ENCODE data around the gene FBXL15. TPM values are rescaled to one million over a fixed set of nuclear protein-coding genes. Genes with fewer than 3 reads are reported as not detected.

The FBXL15 gene
- total and polyA plus RNA-seq, 2 of the 13 experiments (the other 11 are each of a cell fraction or from before 2014, with no cell fraction given) = 4.3 to 8.3 TPM

DNA sequence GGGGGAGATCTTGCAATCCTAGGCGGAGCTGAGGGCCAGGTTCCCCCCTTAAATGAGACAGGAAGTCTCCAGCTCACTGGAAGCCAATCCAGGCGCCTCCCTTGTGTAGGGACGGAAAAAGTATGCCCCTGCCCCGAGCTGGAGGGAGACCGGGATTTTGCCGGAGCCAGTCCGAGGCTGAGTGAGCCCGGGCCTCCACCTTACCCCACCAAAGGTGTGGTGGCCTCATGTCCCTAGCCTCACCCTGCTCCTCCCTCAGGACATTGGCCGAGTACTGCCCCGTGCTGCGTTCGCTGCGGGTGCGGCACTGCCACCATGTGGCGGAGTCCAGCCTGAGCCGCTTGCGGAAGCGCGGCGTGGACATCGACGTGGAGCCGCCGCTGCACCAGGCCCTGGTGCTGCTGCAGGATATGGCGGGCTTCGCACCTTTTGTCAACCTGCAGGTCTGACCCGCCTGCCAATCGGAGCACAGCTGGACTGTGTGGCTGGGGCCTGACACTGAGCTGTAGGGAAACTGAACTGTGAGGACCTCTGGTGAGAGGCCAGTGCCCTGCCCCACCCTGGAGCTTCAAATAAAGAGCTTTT, 2.0 kb downstream of the FBXL15 start (continued):
- TF ChIP-seq, protein P1, sequence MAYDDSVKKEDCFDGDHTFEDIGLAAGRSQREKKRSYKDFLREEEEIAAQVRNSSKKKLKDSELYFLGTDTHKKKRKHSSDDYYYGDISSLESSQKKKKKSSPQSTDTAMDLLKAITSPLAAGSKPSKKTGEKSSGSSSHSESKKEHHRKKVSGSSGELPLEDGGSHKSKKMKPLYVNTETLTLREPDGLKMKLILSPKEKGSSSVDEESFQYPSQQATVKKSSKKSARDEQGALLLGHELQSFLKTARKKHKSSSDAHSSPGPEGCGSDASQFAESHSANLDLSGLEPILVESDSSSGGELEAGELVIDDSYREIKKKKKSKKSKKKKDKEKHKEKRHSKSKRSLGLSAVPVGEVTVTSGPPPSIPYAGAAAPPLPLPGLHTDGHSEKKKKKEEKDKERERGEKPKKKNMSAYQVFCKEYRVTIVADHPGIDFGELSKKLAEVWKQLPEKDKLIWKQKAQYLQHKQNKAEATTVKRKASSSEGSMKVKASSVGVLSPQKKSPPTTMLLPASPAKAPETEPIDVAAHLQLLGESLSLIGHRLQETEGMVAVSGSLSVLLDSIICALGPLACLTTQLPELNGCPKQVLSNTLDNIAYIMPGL (CRISPR knock-in tag; IDR thresholded peaks at IDR 0.05; ENCODE audit: borderline replicate concordance in 1 of 2, low read depth in 1 of 2) = peak; percentile 97
- TF ChIP-seq XBP1 (CRISPR knock-in tag; IDR thresholded peaks at IDR 0.05) = 0 out of 2 replicates have a peak, but pooled peaks have one; percentile 36
- TF ChIP-seq ZFP90 (CRISPR knock-in tag; IDR thresholded peaks at IDR 0.05; ENCODE audit: borderline replicate concordance) = peak; percentile 79
- TF ChIP-seq ISL2 (CRISPR knock-in tag; IDR thresholded peaks at IDR 0.05) = peak; percentile 65
- no peak for TF ChIP-seq ZNF44 (CRISPR knock-in tag; IDR thresholded peaks at IDR 0.05)
- TF ChIP-seq, protein P2, sequence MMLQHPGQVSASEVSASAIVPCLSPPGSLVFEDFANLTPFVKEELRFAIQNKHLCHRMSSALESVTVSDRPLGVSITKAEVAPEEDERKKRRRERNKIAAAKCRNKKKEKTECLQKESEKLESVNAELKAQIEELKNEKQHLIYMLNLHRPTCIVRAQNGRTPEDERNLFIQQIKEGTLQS (CRISPR knock-in tag; IDR thresholded peaks at IDR 0.05) = peak; percentile 56
- TF ChIP-seq, protein P3, sequence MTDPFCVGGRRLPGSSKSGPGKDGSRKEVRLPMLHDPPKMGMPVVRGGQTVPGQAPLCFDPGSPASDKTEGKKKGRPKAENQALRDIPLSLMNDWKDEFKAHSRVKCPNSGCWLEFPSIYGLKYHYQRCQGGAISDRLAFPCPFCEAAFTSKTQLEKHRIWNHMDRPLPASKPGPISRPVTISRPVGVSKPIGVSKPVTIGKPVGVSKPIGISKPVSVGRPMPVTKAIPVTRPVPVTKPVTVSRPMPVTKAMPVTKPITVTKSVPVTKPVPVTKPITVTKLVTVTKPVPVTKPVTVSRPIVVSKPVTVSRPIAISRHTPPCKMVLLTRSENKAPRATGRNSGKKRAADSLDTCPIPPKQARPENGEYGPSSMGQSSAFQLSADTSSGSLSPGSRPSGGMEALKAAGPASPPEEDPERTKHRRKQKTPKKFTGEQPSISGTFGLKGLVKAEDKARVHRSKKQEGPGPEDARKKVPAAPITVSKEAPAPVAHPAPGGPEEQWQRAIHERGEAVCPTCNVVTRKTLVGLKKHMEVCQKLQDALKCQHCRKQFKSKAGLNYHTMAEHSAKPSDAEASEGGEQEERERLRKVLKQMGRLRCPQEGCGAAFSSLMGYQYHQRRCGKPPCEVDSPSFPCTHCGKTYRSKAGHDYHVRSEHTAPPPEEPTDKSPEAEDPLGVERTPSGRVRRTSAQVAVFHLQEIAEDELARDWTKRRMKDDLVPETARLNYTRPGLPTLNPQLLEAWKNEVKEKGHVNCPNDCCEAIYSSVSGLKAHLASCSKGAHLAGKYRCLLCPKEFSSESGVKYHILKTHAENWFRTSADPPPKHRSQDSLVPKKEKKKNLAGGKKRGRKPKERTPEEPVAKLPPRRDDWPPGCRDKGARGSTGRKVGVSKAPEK (CRISPR knock-in tag; IDR thresholded peaks at IDR 0.05; ENCODE audit: borderline replicate concordance) = peak; percentile 60; the same call in 1 of the 2 replicates
- 0 out of 2 replicates have a peak, but pooled peaks have one; percentile 55 for TF ChIP-seq ZC3H4 (CRISPR knock-in tag; IDR thresholded peaks at IDR 0.05; ENCODE audit: borderline replicate concordance)
- TF ChIP-seq HMGA1 (CRISPR knock-in tag; conservative IDR thresholded peaks at IDR 0.05) = no peak
- no peak for TF ChIP-seq ZNF891 (CRISPR knock-in tag; IDR thresholded peaks at IDR 0.05)
- TF ChIP-seq ZNF709 (CRISPR knock-in tag; IDR thresholded peaks at IDR 0.05) = no peak
- TF ChIP-seq, protein P4, sequence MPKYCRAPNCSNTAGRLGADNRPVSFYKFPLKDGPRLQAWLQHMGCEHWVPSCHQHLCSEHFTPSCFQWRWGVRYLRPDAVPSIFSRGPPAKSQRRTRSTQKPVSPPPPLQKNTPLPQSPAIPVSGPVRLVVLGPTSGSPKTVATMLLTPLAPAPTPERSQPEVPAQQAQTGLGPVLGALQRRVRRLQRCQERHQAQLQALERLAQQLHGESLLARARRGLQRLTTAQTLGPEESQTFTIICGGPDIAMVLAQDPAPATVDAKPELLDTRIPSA (CRISPR knock-in tag; IDR thresholded peaks at IDR 0.05; ENCODE audit: borderline replicate concordance) = 0 out of 2 replicates have a peak, but pooled peaks have one; percentile 57
- TF ChIP-seq, protein P5, sequence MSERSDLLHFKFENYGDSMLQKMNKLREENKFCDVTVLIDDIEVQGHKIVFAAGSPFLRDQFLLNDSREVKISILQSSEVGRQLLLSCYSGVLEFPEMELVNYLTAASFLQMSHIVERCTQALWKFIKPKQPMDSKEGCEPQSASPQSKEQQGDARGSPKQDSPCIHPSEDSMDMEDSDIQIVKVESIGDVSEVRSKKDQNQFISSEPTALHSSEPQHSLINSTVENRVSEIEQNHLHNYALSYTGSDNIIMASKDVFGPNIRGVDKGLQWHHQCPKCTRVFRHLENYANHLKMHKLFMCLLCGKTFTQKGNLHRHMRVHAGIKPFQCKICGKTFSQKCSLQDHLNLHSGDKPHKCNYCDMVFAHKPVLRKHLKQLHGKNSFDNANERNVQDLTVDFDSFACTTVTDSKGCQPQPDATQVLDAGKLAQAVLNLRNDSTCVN (CRISPR knock-in tag; IDR thresholded peaks at IDR 0.05; ENCODE audit: borderline replicate concordance) = peak; percentile 86
- peak; percentile 91; the same call in 1 of the 2 replicates for TF ChIP-seq ZNF788 (CRISPR knock-in tag; IDR thresholded peaks at IDR 0.05; ENCODE audit: borderline replicate concordance)
- peak; percentile 82; the same call in 1 of the 2 replicates for TF ChIP-seq ZNF451 (CRISPR knock-in tag; IDR thresholded peaks at IDR 0.05)
- TF ChIP-seq ZBTB8A (CRISPR knock-in tag; IDR thresholded peaks at IDR 0.05; ENCODE audit: borderline replicate concordance, low read depth) = peak; percentile 67; the same call in 1 of the 2 replicates
- TF ChIP-seq, protein P6, sequence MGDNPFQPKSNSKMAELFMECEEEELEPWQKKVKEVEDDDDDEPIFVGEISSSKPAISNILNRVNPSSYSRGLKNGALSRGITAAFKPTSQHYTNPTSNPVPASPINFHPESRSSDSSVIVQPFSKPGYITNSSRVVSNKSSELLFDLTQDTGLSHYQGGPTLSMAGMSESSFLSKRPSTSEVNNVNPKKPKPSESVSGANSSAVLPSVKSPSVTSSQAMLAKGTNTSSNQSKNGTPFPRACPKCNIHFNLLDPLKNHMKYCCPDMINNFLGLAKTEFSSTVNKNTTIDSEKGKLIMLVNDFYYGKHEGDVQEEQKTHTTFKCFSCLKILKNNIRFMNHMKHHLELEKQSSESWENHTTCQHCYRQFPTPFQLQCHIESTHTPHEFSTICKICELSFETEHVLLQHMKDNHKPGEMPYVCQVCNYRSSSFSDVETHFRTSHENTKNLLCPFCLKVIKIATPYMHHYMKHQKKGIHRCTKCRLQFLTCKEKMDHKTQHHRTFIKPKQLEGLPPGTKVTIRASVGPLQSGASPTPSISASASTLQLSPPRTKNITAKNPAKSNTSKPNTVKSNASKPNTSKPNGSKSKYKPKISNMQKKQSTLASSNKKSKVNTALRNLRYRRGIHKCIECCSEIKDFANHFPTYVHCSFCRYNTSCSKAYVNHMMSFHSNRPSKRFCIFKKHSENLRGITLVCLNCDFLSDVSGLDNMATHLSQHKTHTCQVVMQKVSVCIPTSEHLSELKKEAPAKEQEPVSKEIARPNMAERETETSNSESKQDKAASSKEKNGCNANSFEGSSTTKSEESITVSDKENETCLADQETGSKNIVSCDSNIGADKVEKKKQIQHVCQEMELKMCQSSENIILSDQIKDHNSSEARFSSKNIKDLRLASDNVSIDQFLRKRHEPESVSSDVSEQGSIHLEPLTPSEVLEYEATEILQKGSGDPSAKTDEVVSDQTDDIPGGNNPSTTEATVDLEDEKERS (CRISPR knock-in tag; IDR thresholded peaks at IDR 0.05) = peak; percentile 64; the same call in 1 of the 2 replicates
- TF ChIP-seq NRL (CRISPR knock-in tag; IDR thresholded peaks at IDR 0.05; ENCODE audit: borderline replicate concordance) = peak; percentile 89

All from HepG2 (cell line).